Ovary (tissue), 3 donors: ENCODE measurements around the gene ECHDC1.

ENCODE experiments used
- CTCF ChIP-seq, 3 donors: fragments of 450-650 bp in 2 of 3; fragments of 200-600 bp in 1 of 3; IDR thresholded peaks; one replicate each; pipeline versions ENCODE4 v1.5.1 to v1.8.0; 2016 to 2022; ENCODE audit warnings: antibody characterized with exemption in 3 of 3, mild to moderate bottlenecking in 1 of 3
- EP300 ChIP-seq: sonication (generic); formaldehyde crosslinking; IDR thresholded peaks from one replicate; pipeline ENCODE4 v1.6.1; 2017; ENCODE audit warnings: antibody characterized with exemption
- POLR2A ChIP-seq: fragments of 450-650 bp; IDR thresholded peaks from one replicate; pipeline ENCODE4 v1.6.1; 2017; ENCODE audit warnings: antibody characterized with exemption, mild to moderate bottlenecking, moderate library complexity
- donor health status: DM: no; HTN: no; CAD: no.

DNA sequence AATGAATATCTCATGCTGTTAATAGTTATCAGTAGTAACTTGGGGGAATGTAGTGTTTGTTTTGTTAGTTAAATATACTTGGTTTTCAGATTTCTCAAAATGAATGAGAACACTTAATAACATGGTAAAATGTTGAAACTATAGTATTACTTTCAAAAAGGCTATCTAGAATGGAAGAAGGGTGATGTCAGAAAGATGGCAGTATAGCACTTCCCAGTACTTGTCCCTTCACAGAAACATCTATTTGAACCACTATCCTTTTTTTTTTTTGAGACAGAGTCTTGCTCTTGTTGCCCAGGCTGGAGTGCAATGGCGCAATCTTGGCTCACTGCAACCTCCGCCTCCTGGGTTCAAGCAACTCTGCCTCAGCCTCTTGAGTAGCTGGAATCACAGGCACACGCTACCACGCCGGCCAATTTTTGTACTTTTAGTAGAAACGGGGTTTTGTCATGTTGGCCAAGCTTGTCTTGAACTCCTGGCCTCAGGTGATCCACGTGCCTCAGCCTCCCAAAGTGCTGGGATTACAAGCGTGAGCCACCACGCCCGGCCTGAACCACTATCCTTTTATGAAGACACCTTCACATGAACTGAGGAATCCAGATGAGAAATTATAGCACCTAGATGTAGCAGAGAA, 4.7 kb upstream of the ECHDC1 start:
- TF ChIP-seq CTCF (IDR thresholded peaks at IDR 0.05) (no peak), EP300 (no peak), POLR2A (no peak)
